HUES64 (cell line): ENCODE results near the gene TMEM132D.

Source experiments
- H3K27ac ChIP-seq: 2 replicates; pipeline ENCODE4 v1.7.0; 2013; ENCODE audit warnings: low read depth, low read length, inconsistent platforms
- H3K27me3 ChIP-seq: 2 replicates; pipeline ENCODE4 v1.6.1; 2013; ENCODE audit warnings: mild to moderate bottlenecking, low read length; ENCODE audit not compliant: insufficient read depth
- H3K36me3 ChIP-seq: 2 replicates; pipeline ENCODE4 v1.6.1; 2013; ENCODE audit warnings: mild to moderate bottlenecking, low read length; ENCODE audit not compliant: insufficient read depth
- H3K4me1 ChIP-seq: 2 replicates; pipeline ENCODE4 v1.6.1; 2013; ENCODE audit warnings: mild to moderate bottlenecking, low read length, moderate library complexity; ENCODE audit not compliant: insufficient read depth
- H3K4me3 ChIP-seq: 2 replicates; pipeline ENCODE4 v1.5.1; 2013; ENCODE audit warnings: mild to moderate bottlenecking, low read length, moderate library complexity
- H3K9ac ChIP-seq: 2 replicates; pipeline ENCODE4 v1.6.1; 2013; ENCODE audit warnings: mild to moderate bottlenecking, low read depth, low read length
- H3K9me3 ChIP-seq: 2 replicates; pipeline ENCODE4 v1.6.1; 2013; ENCODE audit warnings: low read depth, low read length; ENCODE audit not compliant: insufficient read depth
- WGBS: fragments of 150-250, 120-280 bp; methylation state at CpG from one replicate; pipeline ENCODE4 v1.1.7; 2013; ENCODE audit warnings: missing lambda C conversion rate; 5-methylcytosine and 5-hydroxymethylcytosine counted together

Gene TMEM132D

GRCh38 chr12:129723260-129723659 is 180.6 kb downstream of the TMEM132D start:
- no peak overlapping the region for H3K27ac ChIP-seq
- no peaks in the 10 kb centered on the region for H3K36me3 ChIP-seq
- H3K4me3 ChIP-seq, result no peak overlapping the region
- H3K4me1 ChIP-seq, result peaks cover 9% of the 10 kb centered on the region; the same call in 1 of the 2 replicates
- no peaks in the 10 kb centered on the region for H3K9me3 ChIP-seq
- no peaks in the 10 kb centered on the region for H3K27me3 ChIP-seq
- WGBS, result 93% methylated on average over 8 of the region's 8 CpGs
- no peak overlapping the region for H3K9ac ChIP-seq

- H3K4me1 ChIP-seq, result peaks cover 9% of the 10 kb centered on the region; the same call in 1 of the 2 replicates
- no peak overlapping the region for H3K9ac ChIP-seq
- H3K36me3 ChIP-seq, result no peaks in the 10 kb centered on the region
- H3K27me3 ChIP-seq, result no peaks in the 10 kb centered on the region
- H3K27ac ChIP-seq, result no peak overlapping the region
- no peaks in the 10 kb centered on the region for H3K9me3 ChIP-seq
- H3K4me3 ChIP-seq, result no peak overlapping the region
- 90% methylated on average over 4 of the region's 4 CpGs for WGBS
Observed at GRCh38 chr12:129720618-129721017, 183.2 kb downstream of the TMEM132D start.

- H3K27ac ChIP-seq, result no peak overlapping the region
- 72% methylated on average over 3 of the region's 3 CpGs for WGBS
- no peak overlapping the region for H3K4me3 ChIP-seq
- H3K4me1 ChIP-seq, result peaks cover 9% of the 10 kb centered on the region; the same call in 1 of the 2 replicates
- H3K36me3 ChIP-seq, result no peaks in the 10 kb centered on the region
- no peaks in the 10 kb centered on the region for H3K9me3 ChIP-seq
- H3K9ac ChIP-seq, result no peak overlapping the region
- no peaks in the 10 kb centered on the region for H3K27me3 ChIP-seq
Observed at GRCh38 chr12:129719416-129719815, 184.4 kb downstream of the TMEM132D start.

GRCh38 chr12:129717438-129717837 is 186.4 kb downstream of the TMEM132D start:
- no peak overlapping the region for H3K9ac ChIP-seq
- peaks cover 9% of the 10 kb centered on the region; the same call in 1 of the 2 replicates for H3K4me1 ChIP-seq
- H3K36me3 ChIP-seq, result no peaks in the 10 kb centered on the region
- H3K9me3 ChIP-seq, result no peaks in the 10 kb centered on the region
- WGBS, result 99% methylated on average over 1 of the region's 2 CpGs
- no peak overlapping the region for H3K4me3 ChIP-seq
- H3K27ac ChIP-seq, result no peak overlapping the region
- no peaks in the 10 kb centered on the region for H3K27me3 ChIP-seq

- 96% methylated on average over 9 of the region's 9 CpGs for WGBS
- H3K4me3 ChIP-seq, result no peak overlapping the region
- H3K27ac ChIP-seq, result no peak overlapping the region
- H3K4me1 ChIP-seq, result peaks cover 9% of the 10 kb centered on the region; the same call in 1 of the 2 replicates
- H3K9ac ChIP-seq, result no peak overlapping the region
- H3K27me3 ChIP-seq, result no peaks in the 10 kb centered on the region
- no peaks in the 10 kb centered on the region for H3K36me3 ChIP-seq
- H3K9me3 ChIP-seq, result no peaks in the 10 kb centered on the region
Observed at GRCh38 chr12:129716825-129717224, 187.0 kb downstream of the TMEM132D start.

- Histone ChIP-seq H3K27ac (no peak overlapping the region), H3K9ac (no peak overlapping the region), H3K9me3 (peaks cover 24% of the 10 kb centered on the region; the same call in 1 of the 2 replicates), H3K4me3 (no peak overlapping the region), H3K27me3 (no peaks in the 10 kb centered on the region), H3K36me3 (no peaks in the 10 kb centered on the region), H3K4me1 (peaks cover 4% of the 10 kb centered on the region; the same call in 1 of the 2 replicates)
- 100% methylated on average over 1 of the region's 2 CpGs for WGBS
Observed at GRCh38 chr12:129706716-129707115, 197.1 kb downstream of the TMEM132D start.

- no peaks in the 10 kb centered on the region for H3K27me3 ChIP-seq
- H3K36me3 ChIP-seq, result no peaks in the 10 kb centered on the region
- H3K9me3 ChIP-seq, result peaks cover 24% of the 10 kb centered on the region; the same call in 1 of the 2 replicates
- no peak overlapping the region for H3K27ac ChIP-seq
- H3K4me1 ChIP-seq, result peaks cover 4% of the 10 kb centered on the region; the same call in 1 of the 2 replicates
- H3K4me3 ChIP-seq, result no peak overlapping the region
- H3K9ac ChIP-seq, result no peak overlapping the region
- WGBS, result 84% methylated on average over 10 of the region's 11 CpGs
Observed at GRCh38 chr12:129704232-129704830, 199.5 kb downstream of the TMEM132D start.

GRCh38 chr12:129701631-129702101 is 202.2 kb downstream of the TMEM132D start:
- Histone ChIP-seq H3K4me1 (peaks cover 6% of the 10 kb centered on the region; the same call in 1 of the 2 replicates), H3K9me3 (peaks cover 11% of the 10 kb centered on the region; the same call in 1 of the 2 replicates), H3K27me3 (no peaks in the 10 kb centered on the region), H3K27ac (no peak overlapping the region), H3K4me3 (no peak overlapping the region), H3K36me3 (no peaks in the 10 kb centered on the region), H3K9ac (no peak overlapping the region)
- WGBS, result 94% methylated on average over 9 of the region's 9 CpGs

- H3K36me3 ChIP-seq, result no peaks in the 10 kb centered on the region
- H3K9ac ChIP-seq, result no peak overlapping the region
- H3K4me1 ChIP-seq, result peaks cover 11% of the 10 kb centered on the region; the same call in 1 of the 2 replicates
- H3K27ac ChIP-seq, result no peak overlapping the region
- 95% methylated on average over 22 of the region's 22 CpGs for WGBS
- H3K27me3 ChIP-seq, result no peaks in the 10 kb centered on the region
- H3K4me3 ChIP-seq, result no peak overlapping the region
- no peaks in the 10 kb centered on the region; the same call in 1 of the 2 replicates for H3K9me3 ChIP-seq
Observed at GRCh38 chr12:129700036-129700435, 203.8 kb downstream of the TMEM132D start.

GRCh38 chr12:129696926-129697325 is 206.9 kb downstream of the TMEM132D start:
- H3K9ac ChIP-seq, result no peak overlapping the region
- H3K4me1 ChIP-seq, result peaks cover 7% of the 10 kb centered on the region; the same call in 1 of the 2 replicates
- 92% methylated on average over 10 of the region's 11 CpGs for WGBS
- no peak overlapping the region for H3K27ac ChIP-seq
- H3K9me3 ChIP-seq, result 0 out of 2 replicates have a peak, but pooled peaks cover under 1% of the 10 kb centered on the region
- no peaks in the 10 kb centered on the region for H3K36me3 ChIP-seq
- no peak overlapping the region for H3K4me3 ChIP-seq
- H3K27me3 ChIP-seq, result no peaks in the 10 kb centered on the region

- peaks cover 7% of the 10 kb centered on the region; the same call in 1 of the 2 replicates for H3K4me1 ChIP-seq
- no peaks in the 10 kb centered on the region for H3K27me3 ChIP-seq
- no peak overlapping the region for H3K9ac ChIP-seq
- H3K27ac ChIP-seq, result no peak overlapping the region
- H3K9me3 ChIP-seq, result peaks cover 5% of the 10 kb centered on the region; the same call in 1 of the 2 replicates
- H3K36me3 ChIP-seq, result no peaks in the 10 kb centered on the region
- H3K4me3 ChIP-seq, result no peak overlapping the region
- WGBS, result 38% methylated on average over 5 of the region's 5 CpGs
Observed at GRCh38 chr12:129696405-129696804, 207.4 kb downstream of the TMEM132D start.
